GM11168 (cell line): ENCODE data around the gene TTC7B.
"Not testable (repeated sequence)": the region's sequence is repeated elsewhere in the genome, so short reads cannot be mapped to it uniquely, and the experiment has no call there.

Experiments used
- in situ Hi-C: fragments of 300-500 bp; cut with MboI; formaldehyde crosslinking; loops from one replicate; pipeline ENCODE4 v1.12.0; 2022; ENCODE audit warnings: low sequenced_read_pairs; ENCODE audit not compliant: unreplicated experiment

Gene TTC7B

DNA sequence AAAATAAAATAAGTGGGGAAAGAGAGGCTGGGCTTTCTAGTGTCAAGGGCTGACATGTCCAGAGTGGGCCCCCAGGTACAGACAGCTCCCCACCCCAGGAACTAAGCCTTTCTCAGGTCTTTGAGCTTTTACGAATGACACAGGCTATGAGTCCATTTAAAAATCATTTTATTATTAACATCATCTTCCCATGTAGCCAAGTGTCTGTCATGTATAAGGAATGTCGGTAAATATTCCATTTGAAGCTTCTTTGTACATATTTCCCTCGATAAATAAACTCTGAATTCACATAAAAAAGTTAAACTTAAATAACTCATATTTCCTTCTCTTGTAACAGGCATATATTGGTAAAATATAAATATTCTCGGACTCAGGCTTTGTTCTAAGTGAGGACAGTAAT, 275.8 kb downstream of the TTC7B start:
- in situ Hi-C loops, result no loop called here

DNA sequence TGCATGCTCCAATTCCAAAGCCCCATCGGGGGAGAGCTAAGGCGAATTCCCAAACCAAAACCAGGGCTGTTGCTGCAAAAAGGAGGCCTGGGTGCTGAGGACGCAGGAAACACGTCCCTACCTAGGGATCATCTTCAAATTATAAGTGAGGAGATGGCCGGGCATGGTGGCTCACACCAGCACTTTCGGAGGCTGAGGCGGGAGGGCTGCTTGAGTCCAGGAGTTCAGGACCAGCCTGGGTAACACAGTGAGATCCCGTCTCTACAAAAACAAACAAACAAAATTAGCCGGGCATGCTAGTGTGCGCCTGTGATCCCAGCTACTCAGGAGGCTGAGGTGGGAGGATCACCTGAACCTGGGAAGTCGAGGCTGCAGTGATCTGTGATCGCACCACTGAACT, 276.2 kb downstream of the TTC7B start:
- in situ Hi-C loops, result no loop called here

DNA sequence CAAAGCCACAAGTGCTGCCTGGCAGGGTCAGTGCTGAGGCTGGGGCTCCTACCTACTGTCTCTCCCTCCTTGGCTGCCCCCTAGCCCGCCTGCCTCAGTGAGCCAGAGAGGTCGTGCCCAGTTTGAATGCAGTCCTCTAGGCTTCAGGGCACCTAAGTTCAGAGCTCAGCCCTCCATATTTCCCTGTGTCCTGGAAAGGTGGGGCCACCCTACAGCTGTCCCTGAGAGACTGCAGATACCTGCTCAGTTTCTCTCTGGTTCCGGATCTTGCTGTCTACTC, 276.8 kb downstream of the TTC7B start:
- in situ Hi-C loops, result no loop called here

DNA sequence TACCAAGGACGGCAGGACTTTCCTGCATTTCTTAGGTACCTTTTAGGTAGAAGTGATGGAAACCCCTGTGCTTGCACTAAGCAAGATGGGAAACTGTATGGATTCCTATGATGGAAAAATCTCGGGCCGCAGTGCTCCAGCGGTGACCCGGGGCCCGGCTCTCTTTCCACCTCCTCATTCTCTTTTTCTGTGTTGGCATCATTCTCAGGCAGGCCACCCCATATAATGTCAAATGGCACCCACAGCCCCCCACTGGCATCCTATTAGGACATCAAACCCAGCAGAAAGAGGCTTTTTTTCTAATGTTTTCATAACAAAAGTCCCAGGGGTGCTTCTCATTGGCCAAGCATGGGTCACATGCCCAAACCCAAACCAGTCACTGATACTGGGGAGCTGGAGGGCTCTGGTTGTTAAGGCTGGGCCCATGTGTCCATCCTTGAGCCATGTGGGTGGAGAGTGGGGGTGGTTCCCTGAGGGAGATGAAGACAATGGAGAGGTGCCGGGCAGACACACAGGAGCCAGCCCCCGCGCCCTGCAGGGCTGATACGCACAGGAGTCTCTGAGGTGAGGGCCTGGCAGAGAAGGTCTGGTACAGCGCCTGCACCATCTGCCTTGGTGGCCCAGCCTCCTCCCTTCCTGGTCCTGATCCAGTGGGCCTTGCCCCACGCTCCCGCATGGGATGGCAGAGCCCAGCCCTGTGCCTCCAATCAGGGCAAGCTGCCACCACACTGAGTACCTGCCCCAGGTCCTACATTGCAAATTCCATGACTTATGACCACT, 277.3 kb downstream of the TTC7B start:
- in situ Hi-C loops, result no loop called here

DNA sequence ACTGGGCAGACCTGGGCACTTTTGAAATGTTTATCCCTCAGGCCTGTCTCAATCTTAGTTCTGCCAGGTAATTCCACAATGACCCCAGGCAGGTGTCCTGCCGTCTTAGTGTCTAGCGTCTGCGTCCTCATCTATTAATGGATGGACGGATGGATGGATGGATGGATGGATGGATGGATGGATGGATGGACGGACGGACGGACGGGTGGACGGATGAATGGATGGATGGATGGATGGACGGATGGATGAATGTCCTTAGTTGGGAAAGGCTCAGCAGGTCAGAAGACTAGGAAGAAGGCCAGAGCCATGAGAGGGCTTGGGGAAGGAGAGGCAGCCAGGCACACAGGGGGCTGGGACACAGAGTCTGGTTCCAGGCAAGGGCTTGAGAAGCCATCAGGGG, 278.1 kb downstream of the TTC7B start:
- in situ Hi-C loops, result no loop called here

DNA sequence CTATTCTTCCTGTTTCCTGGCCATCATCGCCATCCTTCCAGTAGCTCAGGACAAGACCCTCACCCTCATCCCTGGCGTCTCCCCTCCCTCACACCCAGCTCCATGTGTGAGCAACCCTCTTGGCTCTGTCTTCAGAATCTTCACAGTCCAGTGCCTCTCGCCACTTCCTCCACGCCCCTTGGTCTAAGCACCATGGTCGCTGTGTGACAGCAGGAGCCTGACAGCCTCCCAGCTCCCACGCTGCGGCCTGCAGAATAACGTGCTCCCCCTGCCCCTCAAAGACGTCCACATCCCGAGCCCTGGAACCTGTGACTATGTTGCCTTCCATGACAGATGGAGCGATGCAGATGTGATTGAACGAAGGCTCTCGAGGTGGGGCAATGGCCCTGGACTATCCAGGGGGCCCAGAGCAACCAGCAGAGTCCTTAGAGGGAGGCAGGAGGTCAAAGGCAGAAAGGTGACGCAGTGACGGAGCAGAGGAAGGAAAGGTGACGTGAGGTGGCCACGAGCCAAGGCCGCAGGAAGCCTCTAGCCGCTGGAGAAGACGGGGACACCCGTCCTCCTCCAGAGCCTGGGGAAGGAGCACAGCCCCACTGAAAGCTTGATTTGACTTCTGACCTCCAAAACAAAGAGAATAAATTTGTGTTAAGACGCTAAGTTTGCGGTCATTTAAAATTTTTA, 279.6 kb downstream of the TTC7B start:
- in situ Hi-C loops, result no loop called here

DNA sequence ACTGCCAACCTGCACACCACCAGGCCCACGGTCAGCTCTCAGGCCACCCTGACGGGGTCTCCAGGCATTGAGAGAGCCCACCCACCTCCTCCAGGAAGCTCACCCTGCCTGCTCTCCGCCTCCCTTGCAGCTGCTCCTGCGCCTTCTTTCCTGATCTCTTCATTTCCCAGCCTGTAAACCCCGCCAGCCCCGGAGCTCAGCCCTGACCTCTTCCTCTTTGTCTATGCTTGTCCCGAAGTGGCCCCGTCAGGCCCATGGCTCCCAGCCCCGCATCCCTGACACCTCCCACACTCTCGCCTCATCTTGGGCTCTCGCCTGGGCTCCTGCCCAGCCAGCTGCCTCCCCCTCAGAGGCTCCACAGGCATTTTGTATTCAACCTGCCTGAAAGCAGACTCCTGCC, 280.1 kb downstream of the TTC7B start:
- in situ Hi-C loops, result no loop called here

DNA sequence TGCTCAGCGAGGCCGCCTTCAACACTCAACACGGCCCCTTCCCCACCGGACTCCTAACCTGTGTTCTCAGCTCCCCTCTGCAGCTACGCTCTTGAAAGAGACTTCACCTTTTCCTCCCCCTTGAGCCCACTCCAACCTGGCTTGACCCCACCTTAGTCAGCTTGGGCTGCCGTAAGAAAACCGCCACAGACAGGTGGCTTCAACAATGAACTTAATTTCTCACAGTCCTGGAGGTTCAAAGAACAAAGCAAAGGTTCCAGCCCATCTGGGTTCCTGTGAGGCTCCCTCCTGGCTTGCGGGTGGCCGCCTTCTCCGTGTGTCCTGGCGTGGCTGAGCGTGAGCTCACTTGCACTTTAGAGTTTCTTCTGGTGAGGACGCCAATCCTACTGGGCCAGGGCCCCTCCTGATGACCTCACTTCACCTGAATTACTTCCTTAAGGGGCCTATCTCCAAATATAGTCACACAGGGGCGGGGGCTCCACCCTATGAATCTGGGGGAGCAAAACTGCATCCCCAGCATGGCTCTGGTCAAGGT, 280.6 kb downstream of the TTC7B start:
- in situ Hi-C loops, result no loop called here

DNA sequence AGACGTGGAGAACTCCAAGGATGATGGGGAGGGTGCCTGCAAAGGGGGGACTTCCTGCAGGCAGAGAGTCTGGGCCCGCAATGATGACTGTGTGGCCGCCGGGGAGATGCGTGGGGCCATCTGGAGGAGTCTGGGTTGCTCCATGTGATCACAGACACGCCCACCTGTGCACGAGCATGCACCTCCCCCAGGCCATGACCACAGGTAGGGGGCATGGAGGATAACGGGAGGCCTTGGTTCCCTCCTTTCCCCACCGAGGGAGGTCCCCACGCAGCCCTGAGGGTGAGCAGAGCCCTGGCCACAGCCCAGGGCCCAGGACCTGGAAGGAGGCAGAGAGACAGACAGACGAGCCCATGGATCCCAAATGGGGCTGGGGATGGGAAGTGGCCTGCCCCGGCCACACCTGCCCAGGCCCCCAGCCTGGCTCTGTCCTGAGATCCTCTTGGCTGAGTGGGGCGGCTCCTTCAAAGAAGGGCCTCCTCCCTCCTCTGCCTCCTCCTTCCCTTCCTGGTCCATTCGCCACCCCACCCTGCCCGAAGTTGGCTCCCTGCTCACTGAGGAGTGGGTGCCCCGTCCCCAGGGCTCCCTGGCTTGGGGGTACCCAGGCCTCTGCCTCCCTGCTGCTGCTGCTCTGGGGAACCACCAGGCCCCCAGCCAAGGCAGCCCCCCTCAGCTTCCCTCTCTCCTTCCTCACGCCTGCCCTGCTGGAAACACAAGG, 281.2 kb downstream of the TTC7B start:
- in situ Hi-C loops, result no loop called here

DNA sequence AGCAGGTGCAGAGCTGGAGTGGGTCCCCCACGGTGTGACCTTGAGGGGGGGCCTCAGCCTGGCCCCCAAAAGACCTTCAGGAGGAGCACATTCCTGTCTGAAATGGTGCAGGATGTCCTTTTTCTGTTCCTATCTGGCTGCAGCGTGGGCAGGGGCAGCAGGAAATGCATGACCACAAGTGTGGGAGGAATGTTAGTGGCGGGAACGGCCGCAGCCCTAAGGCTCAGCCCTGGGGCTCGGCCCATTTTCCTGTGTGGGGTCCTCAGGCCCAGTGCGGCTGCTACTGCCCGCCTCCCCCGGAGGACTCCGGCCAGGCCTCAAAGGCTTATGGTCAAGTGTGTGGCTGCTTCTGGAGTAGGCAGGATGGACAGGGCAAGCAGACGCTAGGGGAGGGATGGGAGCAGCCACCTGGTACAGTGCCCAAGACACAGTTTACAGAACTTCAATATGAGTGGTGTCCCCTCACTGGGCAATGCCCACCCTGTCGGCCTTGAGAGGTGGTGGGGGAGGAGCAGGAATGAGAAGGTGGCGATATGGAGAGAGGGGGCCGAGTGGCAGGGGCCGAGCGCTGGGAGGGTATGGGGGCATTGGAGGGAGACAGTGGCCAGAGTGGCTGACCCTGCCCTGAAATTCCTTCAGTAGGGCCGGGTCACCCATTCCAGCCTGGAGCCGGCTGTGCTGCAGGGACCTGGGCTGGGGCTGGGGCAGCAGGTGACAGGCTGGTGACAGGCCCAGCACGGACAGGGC, 282.0 kb downstream of the TTC7B start:
- in situ Hi-C loops, result no loop called here

DNA sequence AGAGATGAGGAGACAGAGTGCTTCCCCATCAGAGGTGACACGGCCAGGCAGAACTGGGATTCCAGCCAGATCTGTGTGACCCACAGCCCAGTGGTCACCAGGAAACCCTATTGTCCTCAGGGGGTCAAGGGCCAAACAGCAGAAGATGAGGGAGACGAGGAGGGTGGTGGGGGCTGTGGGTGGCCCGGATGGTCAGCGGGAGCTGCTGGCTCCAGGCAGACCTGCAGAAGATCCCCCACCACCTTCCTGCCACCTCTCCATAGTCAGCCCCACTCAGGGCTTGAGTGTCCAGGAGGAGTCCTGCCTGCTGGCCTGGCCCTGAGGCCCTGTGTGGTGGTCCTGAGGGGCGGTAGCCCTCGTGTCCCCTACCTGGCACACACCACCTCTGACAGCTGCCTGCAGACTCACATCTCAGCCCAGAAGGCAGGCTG, 282.6 kb downstream of the TTC7B start:
- in situ Hi-C loops, result no loop called here

DNA sequence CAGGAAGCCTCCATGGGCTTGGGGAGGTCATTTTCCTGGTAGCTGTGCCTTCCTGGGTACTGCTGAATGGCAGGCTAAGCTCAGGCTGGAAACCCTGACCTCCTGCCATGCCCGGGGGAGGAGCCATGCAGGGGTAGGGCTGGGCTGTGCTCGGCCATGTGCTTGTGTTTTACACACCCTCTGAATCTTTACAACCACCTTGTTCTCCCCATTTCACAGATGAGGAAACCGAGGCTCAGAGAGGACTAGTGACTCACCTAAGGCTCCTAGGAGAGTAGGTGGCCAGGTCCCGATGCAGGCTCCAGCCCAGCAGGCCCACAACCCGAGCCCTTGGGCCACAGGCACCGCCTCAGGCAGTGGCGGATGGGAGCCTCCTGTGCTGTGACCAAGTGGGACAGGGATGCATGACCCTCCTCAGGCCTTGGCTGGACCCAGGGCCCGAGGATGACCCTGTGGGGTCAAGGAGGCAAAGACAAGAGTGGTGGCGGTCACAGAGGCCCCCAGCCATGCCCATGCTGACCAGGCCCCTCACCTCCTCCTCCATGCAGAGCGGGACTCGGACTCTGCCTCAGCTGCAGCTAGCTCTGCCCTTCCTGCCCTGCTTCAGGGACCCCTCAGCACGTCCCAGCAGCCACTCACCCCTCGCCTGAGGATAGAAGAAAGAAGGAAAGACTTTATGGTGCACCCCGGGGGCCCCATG, 283.3 kb downstream of the TTC7B start:
- in situ Hi-C loops, result no loop called here

DNA sequence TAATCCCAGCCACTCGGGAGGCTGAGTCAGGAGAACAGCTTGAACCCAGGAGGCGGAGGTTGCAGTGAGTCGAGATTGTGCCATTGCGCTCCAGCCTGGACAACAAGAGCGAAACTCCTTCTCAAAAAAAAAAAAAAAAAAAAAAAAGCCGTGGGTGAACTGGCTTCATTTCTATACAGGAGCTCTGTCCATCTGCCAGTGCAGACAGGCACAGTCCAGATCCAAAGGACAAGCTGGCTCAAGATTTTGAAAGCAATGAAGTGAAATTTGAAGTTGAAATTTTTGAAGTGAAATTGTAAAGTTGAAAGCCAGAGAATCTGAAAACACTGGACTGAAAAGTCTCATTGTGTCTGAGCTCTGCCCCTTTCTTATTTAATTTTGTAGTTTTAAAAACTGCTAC, 284.7 kb downstream of the TTC7B start:
- in situ Hi-C loops, result no loop called here

DNA sequence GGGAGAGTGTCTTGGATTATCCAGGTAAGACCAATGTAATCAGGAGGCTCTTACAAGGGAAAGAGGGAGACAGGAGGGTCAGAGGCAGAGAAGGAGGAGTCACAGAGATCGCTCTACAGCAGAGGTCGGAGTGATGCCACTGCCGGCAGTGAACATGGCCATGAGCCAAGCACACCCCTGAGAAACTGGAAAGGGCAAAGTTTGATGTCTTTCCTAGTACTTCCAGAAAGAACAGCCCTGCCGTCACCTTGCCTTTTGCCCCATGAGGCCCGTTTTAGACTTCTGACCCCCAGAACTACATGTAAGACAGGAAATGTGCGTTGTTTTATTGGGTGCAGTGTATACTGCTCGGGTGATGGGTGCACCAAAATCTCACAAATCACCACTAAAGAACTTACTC, 285.7 kb downstream of the TTC7B start:
- in situ Hi-C loops, result no loop called here

DNA sequence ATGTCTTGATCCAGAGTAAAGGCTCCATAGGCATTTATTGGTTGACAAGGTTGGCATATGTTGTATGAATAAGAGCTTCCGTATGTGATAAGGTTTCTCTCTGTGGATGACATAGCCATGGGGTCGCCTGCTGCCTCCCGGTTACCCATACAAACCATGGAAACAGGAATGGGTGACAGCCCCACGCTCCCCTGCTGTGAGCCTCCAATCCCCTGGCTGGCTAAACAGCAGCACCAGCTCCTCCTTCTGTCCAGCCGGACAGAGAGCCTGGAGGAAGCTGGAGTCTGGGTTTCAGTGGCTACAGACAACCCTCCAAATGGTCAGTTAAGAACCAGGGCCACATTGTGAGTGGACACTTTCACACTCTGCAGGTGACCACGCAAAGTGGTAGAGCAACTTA, 288.3 kb downstream of the TTC7B start:
- in situ Hi-C loops, result no loop called here

DNA sequence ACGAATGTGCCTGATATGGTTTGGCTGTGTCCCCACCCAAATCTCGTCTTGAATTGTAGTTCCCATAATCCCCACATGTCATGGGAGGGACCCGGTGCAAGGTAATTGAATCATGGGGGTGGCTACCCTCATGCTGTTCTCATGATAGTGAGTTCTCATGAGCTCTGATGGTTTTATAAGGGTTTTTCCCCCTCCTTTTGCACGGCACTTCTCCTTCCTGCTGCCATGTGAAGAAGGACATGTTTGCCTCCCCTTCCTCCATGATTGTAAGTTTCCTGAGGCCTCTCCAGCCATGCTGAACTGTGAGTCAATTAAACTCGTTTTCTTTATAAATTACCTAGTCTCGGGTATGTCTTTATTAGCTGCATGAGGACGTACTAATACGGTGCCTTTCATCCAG, 289.7 kb downstream of the TTC7B start:
- in situ Hi-C loops, result not testable (repeated sequence)

DNA sequence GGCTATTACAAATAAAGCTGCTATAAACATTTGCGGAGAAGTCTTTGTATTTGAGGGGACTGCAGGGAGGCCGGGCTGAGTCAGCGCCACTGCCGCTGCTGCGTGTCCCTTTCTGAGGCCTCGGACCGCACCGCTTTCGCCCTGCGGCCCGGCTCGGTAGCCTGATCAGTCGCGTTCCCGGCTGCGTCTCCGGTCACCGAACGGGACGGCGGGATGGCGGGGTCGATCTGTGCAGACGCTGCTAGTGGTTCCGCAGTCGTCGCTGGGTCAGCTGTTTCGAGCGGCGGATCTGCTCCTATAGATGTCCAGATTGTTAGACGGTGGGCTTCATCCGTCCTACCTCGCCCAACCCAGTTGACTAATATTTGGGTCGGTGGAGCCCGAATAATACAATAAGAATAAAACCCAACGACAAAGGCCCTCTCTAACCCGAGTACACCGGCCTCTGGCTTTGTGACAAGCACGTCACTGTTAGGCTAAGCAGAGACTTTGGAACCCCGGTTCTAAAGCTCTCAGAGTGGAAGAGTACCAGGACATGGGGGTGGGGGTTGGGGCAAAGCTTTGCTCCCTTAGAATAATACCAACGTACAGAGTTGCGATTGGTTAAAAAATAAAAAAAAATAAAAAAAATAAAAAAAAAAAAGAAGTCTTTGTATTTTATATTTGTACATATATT, 290.7 kb downstream of the TTC7B start:
- in situ Hi-C loops, result not testable (repeated sequence)

DNA sequence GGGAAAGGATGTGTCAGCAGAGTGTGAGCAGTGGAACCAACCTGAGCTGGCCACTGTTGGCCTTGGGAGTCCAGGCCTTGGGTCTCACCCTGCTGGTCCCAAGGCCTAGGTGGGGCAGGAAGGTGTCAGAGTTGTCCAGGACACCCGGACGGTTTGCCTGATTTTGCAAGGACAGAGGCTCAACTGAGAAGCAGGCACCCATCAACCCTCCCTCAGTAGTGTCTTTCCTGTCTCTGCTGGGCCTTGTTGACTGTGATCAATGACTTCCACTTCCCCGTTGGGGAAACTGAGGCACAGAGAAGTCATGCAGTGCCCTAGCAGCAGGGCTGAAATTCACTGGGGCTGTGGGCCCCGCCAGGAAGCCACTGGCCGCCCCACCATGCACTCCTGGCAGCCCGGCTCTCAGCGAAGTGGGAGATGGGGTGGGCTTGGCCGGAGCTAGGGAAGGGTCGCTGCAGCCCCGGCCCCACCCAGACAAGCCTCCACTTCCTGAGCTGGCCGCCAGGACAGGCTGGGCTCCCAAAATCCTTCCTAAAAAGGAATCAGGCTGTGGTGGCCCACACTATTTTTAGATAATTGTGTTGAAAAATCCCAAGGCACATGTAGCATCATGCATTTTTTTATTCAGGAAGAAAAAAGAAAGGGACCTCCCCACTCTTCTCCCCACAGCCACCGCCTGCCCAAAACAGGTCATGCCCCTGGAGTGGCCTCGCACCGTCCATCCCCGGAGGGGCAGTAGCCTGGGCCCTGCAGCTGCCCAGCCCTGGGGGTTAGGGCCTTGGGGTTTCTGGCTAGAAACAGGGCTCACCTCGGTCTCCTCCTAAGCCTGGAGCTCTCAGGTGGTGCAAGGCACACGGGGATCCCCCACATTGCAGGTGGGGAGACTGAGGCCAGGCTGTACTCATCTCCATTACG, 292.0 kb downstream of the TTC7B start:
- in situ Hi-C loops, result no loop called here
